GM23338 (cell line): ENCODE measurements around the gene CHST11. TPM values are rescaled to one million over a fixed set of nuclear protein-coding genes. Genes with fewer than 3 reads are reported as not detected.

ENCODE experiments used
- ATAC-seq: fragments of 200-7000 bp; cut with Tn5 transposase; 3 replicates; pipeline ENCODE4 v1.9.1; 2020
- DNase-seq: peaks from one replicate; pipeline ENCODE4 v3.0.0-alpha.2; 2015; ENCODE audit warnings: low spot score
- H2AFZ ChIP-seq: fragments of 200-600 bp; sonication (generic); 2 replicates; pipeline ENCODE4 v1.8.0; 2016; ENCODE audit warnings: antibody characterized with exemption, mild to moderate bottlenecking, moderate library complexity
- H3F3A ChIP-seq: fragments of 200-600 bp; sonication (generic); replicated peaks from 2 replicates; pipeline ENCODE4 v1.8.0; 2017; ENCODE audit warnings: antibody characterized with exemption, mixed run types, low read depth
- H3K27ac ChIP-seq: fragments of 200-600 bp; sonication (generic); 2 replicates; pipeline ENCODE4 v1.6.1; 2016; ENCODE audit warnings: low read depth
- H3K27me3 ChIP-seq: fragments of 200-600 bp; sonication (generic); 2 replicates; pipeline ENCODE4 v1.8.0; 2016; ENCODE audit warnings: mild to moderate bottlenecking, mixed run types, moderate library complexity; ENCODE audit not compliant: insufficient read depth
- H3K36me3 ChIP-seq: fragments of 200-600 bp; sonication (generic); 2 replicates; pipeline ENCODE4 v1.8.0; 2016; ENCODE audit warnings: mild to moderate bottlenecking; ENCODE audit not compliant: insufficient read depth
- H3K4me1 ChIP-seq: fragments of 200-600 bp; sonication (generic); 2 replicates; pipeline ENCODE4 v1.8.0; 2016; ENCODE audit warnings: mild to moderate bottlenecking, moderate library complexity; ENCODE audit not compliant: insufficient read depth
- H3K4me2 ChIP-seq: fragments of 200-600 bp; sonication (generic); 2 replicates; pipeline ENCODE4 v1.7.1; 2017; ENCODE audit warnings: mixed run types
- H3K4me3 ChIP-seq: fragments of 200-600 bp; sonication (generic); 2 replicates; pipeline ENCODE4 v1.6.1; 2016; ENCODE audit warnings: mixed run types
- H3K79me2 ChIP-seq: fragments of 200-600 bp; sonication (generic); replicated peaks from 2 replicates; pipeline ENCODE4 v1.8.0; 2017; ENCODE audit warnings: mild to moderate bottlenecking; ENCODE audit not compliant: insufficient read depth
- H3K9me2 ChIP-seq: fragments of 200-600 bp; sonication (generic); 2 replicates; pipeline ENCODE4 v1.8.0; 2017; ENCODE audit not compliant: insufficient read depth
- H4K20me1 ChIP-seq: fragments of 200-600 bp; sonication (generic); replicated peaks from 2 replicates; pipeline ENCODE4 v1.8.0; 2017; ENCODE audit warnings: mild to moderate bottlenecking; ENCODE audit not compliant: insufficient read depth
- H3K27ac Mint-ChIP-seq: 2 replicates; pipeline ENCODE4 v1.8.0; 2020; ENCODE audit warnings: inconsistent platforms, mild to moderate bottlenecking, moderate library complexity, mixed read lengths
- H3K27me3 Mint-ChIP-seq: 3 replicates; pipeline ENCODE4 v1.8.0; 2022; ENCODE audit warnings: low read depth, mild to moderate bottlenecking, moderate library complexity, mixed read lengths, inconsistent platforms; ENCODE audit not compliant: insufficient read depth, poor library complexity
- H3K36me3 Mint-ChIP-seq: 3 replicates; pipeline ENCODE4 v1.8.0; 2021; ENCODE audit warnings: low read depth, mild to moderate bottlenecking, inconsistent platforms, moderate library complexity, mixed read lengths
- H3K4me1 Mint-ChIP-seq: 3 replicates; pipeline ENCODE4 v1.8.0; 2020; ENCODE audit warnings: mild to moderate bottlenecking, inconsistent platforms, mixed read lengths
- H3K4me3 Mint-ChIP-seq: 3 replicates; pipeline ENCODE4 v1.8.0; 2021; ENCODE audit warnings: moderate library complexity, mild to moderate bottlenecking, inconsistent platforms, mixed read lengths
- H3K9me3 Mint-ChIP-seq: 3 replicates; pipeline ENCODE4 v1.8.0; 2020; ENCODE audit warnings: moderate library complexity, mild to moderate bottlenecking, inconsistent platforms, mixed read lengths
- CREB1 ChIP-seq: fragments of 250-450 bp; sonication (Bioruptor Pico); IDR thresholded peaks from 2 replicates; pipeline ENCODE4 v1.5.0; 2020; ENCODE audit warnings: low read depth, mild to moderate bottlenecking, moderate library complexity
- ETS1 ChIP-seq: IDR thresholded peaks from 2 replicates; pipeline ENCODE4 v1.6.1; 2016; ENCODE audit warnings: antibody characterized with exemption
- EZH2 ChIP-seq: fragments of 200-600 bp; sonication (generic); IDR thresholded peaks from one replicate; pipeline ENCODE4 v1.8.0; 2017; ENCODE audit warnings: antibody characterized with exemption, mild to moderate bottlenecking, low read depth; ENCODE audit not compliant: unreplicated experiment
- JUNB ChIP-seq: IDR thresholded peaks from one replicate; pipeline ENCODE4 v1.6.1; 2016; ENCODE audit warnings: antibody characterized with exemption; ENCODE audit not compliant: unreplicated experiment
- NANOG ChIP-seq: IDR thresholded peaks from 2 replicates; pipeline ENCODE4 v1.6.1; 2016; ENCODE audit warnings: antibody characterized with exemption, borderline replicate concordance
- REST ChIP-seq: IDR thresholded peaks from one replicate; pipeline ENCODE4 v1.6.1; 2018; ENCODE audit warnings: antibody characterized with exemption; ENCODE audit not compliant: unreplicated experiment
- ZNF114 ChIP-seq: fragments of 250-450 bp; sonication (Bioruptor Pico); IDR thresholded peaks from 2 replicates; pipeline ENCODE4 v1.5.0; 2020; ENCODE audit warnings: mild to moderate bottlenecking, moderate library complexity
- ZNF331 ChIP-seq: fragments of 250-450 bp; sonication (Bioruptor Pico); IDR thresholded peaks from 2 replicates; pipeline ENCODE4 v1.5.0; 2020; ENCODE audit warnings: low read depth, mild to moderate bottlenecking, moderate library complexity
- ZNF462 ChIP-seq: fragments of 250-450 bp; sonication (Bioruptor Pico); IDR thresholded peaks from 2 replicates; pipeline ENCODE4 v1.5.0; 2020; ENCODE audit warnings: mild to moderate bottlenecking, moderate library complexity
- polyA plus RNA-seq: library from polyadenylated mRNA; unstranded; fragments of >200 nt; fragmentation: Nextera tagmentation; extraction: Ambion mirVana; gene quantifications from 2 replicates; pipeline ENCODE4 v1.2.1, GENCODE V29; 2016
- total RNA-seq: library from RNA; depleted of rRNA; stranded (reverse); fragments of >200 nt; shearing (Covaris generic); gene quantifications from 2 replicates; pipeline ENCODE4 v1.2.3, GENCODE V29; 2014

Gene CHST11
- total and polyA plus RNA-seq, 2 experiments from 2014 or later, result 7.7 to 25.7 TPM

- TF ChIP-seq EZH2 (no peak), ZNF331 (CRISPR knock-in tag) (no peak), ETS1 (no peak), CREB1 (CRISPR knock-in tag) (no peak), ZNF114 (CRISPR knock-in tag) (no peak), REST (no peak), JUNB (no peak)
Observed at GRCh38 chr12:104475271-104475670, 18.5 kb downstream of the CHST11 start (continued).

GRCh38 chr12:104477510-104478390 lies 21.0 kb downstream of the CHST11 start:
- DNase-seq (no peak), ATAC-seq (no peak)
- Histone ChIP-seq H3K4me3 (no peak overlapping the region), H3K27ac (no peak overlapping the region), H3K27me3 (no peaks in the 10 kb centered on the region), H3K4me2 (no peak overlapping the region), H4K20me1 (no peaks in the 10 kb centered on the region), H3K79me2 (peaks cover 18% of the 10 kb centered on the region; the same call in 1 of the 2 replicates), H3K4me1 (no peaks in the 10 kb centered on the region; the same call in 1 of the 2 replicates), H3F3A (no peaks in the 10 kb centered on the region), H3K9me2 (peaks cover 8% of the 10 kb centered on the region; the same call in 1 of the 2 replicates), H3K36me3 (no peaks in the 10 kb centered on the region), H2AFZ (no peak overlapping the region)
- Mint-ChIP-seq H3K4me3 (no peak overlapping the region), H3K36me3 (no peaks in the 10 kb centered on the region), H3K27me3 (peaks cover 5% of the 10 kb centered on the region), H3K9me3 (no peaks in the 10 kb centered on the region; the same call in 2 of the 3 replicates), H3K4me1 (peaks cover 22% of the 10 kb centered on the region), H3K27ac (no peak overlapping the region)
- no peak for TF ChIP-seq ZNF462 (CRISPR knock-in tag)
- no peak for TF ChIP-seq NANOG
- TF ChIP-seq REST, result no peak
